HT1080 (cell line): ENCODE data around the gene KRTAP10-3. TPM values are rescaled to one million over a fixed set of nuclear protein-coding genes. Genes with fewer than 3 reads are reported as not detected.

Source experiments
- DNase-seq: peaks from one replicate; pipeline ENCODE4 v3.0.0-alpha.2; 2015; ENCODE audit warnings: low read depth
- total RNA-seq: library from RNA; depleted of rRNA; stranded (reverse); fragments of >200 nt; shearing (Covaris generic); gene quantifications from 2 replicates; pipeline ENCODE4 v1.2.3, GENCODE V29; 2014

The KRTAP10-3 gene
- total RNA-seq, 1 experiment from 2014 or later: not detected

DNA sequence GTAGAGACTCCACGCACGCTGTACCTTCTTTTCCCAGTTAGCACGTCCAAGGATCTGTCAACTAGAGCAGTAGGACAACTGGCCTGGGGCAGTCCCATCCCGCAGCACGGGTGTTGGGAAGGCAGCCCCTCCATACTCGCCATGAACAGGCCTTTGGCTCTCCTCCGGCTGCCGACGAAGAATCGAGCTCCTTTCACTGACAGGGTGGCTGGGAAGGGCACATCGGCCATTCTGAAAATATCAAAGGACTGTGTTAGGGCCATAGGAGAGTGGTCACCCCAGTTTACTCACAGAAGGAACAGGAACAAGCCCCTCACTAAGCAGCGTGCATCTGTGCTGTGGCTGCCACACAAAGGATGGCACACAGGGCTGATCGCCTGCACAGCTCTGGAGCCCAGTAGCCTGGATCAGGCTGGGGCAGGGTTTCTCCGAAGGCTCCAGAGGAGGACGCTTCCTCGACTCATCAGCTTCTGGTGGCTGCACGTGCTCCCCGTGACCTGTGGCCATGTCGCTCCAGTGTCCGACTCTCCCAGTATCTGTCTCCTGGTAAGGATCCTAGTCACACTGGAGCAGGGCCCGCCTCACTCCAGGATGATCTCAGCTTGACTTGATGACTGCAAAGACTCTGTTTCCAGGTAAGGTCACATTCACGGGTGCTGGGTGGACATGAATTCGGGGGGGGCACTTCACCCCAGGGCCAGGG lies 27.5 kb downstream of the KRTAP10-3 start:
- no peak for DNase-seq

- DNase-seq: no peak
Measured at GRCh38 chr21:44530221-44530902, 28.2 kb downstream of the KRTAP10-3 start.

DNA sequence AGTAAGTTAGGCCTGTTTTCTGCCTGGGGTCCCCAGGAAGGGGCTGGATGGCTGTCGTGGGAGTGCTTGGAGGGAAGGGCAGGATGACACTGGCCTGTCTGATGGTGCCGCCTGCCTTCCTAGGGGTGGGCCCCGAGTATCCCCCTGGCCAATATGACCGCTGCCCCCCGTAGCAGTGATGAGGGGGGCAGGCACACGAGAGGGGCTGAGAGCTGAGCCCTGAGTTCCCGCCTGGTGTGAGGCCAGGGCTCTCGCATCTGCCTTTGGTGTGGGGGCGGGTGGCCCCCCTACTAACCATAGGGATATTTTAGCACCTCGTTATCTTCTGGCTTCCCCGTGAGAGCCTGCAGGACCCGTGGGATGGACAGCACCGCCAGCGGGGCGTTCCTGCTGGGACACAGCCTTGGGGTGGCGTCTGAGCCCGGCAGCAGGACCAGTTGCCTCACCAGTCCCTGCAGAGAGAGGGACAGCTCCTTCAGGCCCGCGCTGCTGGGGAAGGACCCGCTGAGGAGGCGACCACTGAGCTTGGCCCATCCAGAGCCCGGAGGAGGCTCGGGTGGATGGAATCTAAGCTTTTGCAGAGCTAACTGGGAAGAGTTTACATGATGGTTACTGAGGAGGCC lies 29.0 kb downstream of the KRTAP10-3 start:
- no peak for DNase-seq

GRCh38 chr21:44529011-44529421 lies 29.6 kb downstream of the KRTAP10-3 start:
- no peak for DNase-seq

- no peak for DNase-seq
Measured at GRCh38 chr21:44528634-44528995, 30.0 kb downstream of the KRTAP10-3 start.

GRCh38 chr21:44527983-44528633 lies 30.5 kb downstream of the KRTAP10-3 start:
- DNase-seq: no peak

DNA sequence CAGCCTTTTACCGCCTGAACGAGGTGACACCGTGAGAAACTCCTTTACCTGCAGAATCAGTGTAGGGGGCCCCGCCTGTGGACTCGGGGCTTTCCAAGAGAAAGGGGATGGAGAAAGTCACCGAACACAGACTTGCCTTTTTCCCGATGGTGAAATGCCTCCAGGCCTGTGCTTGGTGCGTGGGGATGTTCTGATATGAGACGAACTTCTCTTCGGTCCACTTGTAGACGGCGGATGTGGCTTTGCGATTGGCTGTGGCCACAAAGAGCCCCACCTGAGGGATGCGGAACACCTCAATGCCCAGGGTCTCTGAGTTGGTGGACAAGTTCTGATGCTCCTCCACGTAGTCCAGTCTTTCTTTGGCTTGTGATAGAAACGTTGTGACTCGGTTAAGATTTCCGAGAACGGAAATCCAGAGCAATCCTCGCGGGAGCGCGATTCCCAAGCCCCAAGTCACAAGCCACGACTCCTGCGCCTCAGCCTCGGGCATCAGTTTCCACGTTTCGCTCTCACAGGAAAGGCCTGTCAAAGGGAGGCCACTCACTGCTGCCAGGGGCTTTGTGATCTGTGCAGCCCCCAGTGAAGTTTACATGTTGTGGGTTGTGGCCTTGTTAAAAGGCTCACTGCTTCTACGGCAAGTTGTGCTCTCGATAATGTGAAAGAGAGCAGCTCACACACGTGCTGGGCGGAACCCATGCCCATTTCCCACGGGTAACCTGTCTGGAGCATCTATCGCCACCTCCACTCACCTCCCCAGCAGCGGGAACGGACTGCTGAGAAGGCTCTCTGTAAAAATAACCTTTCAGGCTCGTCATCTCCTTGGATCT lies 31.2 kb downstream of the KRTAP10-3 start:
- no peak for DNase-seq

GRCh38 chr21:44526096-44526997 lies 32.2 kb downstream of the KRTAP10-3 start:
- DNase-seq: no peak

GRCh38 chr21:44525391-44526095 lies 33.1 kb downstream of the KRTAP10-3 start:
- DNase-seq: no peak

DNA sequence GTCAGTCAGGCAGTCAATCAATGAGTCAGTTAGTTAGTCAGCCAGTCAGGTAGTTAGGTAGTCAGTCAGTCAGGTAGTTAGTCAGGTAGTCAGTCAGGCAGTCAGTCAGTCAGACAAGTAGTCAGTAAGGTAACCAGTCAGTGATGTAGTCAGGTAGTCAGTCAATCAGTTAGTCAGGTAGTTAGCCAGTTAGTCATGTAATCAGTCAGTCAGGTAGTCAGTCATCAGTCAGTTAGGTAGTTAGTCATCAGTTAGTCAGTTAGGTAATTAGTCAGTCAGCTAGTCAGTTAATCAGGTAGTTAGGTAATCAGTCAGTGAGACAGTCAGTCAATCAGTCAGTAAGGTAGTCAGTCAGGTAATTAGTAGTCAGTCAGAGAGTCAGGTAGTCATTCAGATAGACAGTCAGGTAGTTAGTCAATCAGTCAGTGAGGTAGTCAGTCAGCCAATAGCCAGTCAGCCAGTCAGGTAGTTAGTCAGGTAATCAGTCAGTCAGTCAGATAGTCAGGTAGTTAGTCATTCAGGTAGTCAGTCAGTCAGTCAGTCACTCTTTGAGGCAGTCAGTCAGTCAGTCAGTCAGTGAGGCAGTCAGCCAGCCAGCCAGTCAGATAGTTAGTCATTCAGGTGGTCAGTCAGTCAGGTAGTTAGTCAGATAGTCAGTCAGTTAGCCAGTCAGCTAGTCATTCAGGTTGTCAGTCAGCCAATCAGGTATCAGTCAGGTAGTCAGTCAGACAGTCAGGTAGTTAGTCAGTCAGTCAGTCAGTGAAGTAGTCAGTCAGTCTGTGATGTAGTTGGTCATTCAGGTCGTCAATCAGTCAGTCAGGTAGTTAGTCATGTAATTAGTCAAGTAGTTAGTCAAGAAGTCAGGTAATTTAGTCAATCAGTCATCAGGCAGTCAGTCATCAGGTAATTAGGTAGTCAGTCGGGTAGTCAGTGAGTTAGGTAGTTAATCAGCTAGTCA lies 33.9 kb downstream of the KRTAP10-3 start:
- DNase-seq: no peak

GRCh38 chr21:44523567-44524413 lies 34.8 kb downstream of the KRTAP10-3 start:
- DNase-seq: no peak

GRCh38 chr21:44522753-44523204 lies 35.8 kb downstream of the KRTAP10-3 start:
- no peak for DNase-seq

DNA sequence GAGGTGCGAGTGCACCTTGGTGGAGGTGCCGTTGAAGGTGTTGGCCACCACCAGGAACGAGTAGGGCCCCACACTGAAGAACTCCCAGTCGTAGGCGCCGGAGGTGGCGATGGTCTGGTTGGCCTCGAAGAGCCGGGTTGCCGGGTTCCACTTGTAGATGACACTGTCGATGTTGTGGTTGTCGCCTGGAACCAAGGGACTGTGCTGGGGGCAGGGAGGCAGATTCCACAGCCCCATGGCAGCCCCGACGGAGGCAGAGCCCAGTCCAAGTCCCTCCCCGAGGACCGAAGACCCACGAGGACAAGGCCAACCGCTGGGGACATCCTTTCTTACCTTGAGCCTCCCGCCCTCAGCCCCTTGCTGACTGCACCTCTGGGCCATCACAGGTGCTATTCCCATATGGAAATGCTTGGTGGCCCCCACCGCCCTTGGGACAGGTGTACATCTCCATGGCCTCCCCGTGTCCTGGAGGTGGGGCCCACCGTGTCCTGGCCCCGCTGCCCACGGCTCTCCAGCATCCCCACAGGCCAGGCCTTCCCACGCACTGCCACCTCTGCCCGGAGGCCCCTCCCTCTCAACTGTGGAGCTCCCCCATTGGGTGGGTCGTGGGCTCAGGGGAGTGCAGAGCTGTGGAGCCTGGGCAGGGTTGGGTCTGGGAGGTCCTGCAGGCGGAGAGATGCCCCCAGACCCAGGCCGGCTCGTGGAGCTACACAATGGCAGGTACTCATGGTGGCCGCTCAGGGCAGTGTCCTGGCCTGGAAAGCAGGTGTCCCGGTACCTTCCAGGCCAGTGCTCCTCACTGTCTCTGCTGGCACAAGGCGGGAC lies 36.5 kb downstream of the KRTAP10-3 start:
- DNase-seq: no peak

- no peak for DNase-seq
Measured at GRCh38 chr21:44521301-44521927, 37.2 kb downstream of the KRTAP10-3 start.

GRCh38 chr21:44520326-44521300 lies 38.0 kb downstream of the KRTAP10-3 start:
- DNase-seq: no peak
